WI38 (cell line): Measurements from ENCODE around the gene KRTAP10-9.

ENCODE experiments used
- H3K4me3 ChIP-seq: 2 replicates; pipeline ENCODE4 v1.5.1; 2011; ENCODE audit warnings: low read depth, mild to moderate bottlenecking, control low read depth, low read length
- TF ChIP-seq, protein P1 (sequence below): IDR thresholded peaks from 2 replicates; pipeline ENCODE4 v1.5.1; 2012; ENCODE audit warnings: low read depth, mild to moderate bottlenecking, control low read depth, low read length

KRTAP10-9 gene

DNA sequence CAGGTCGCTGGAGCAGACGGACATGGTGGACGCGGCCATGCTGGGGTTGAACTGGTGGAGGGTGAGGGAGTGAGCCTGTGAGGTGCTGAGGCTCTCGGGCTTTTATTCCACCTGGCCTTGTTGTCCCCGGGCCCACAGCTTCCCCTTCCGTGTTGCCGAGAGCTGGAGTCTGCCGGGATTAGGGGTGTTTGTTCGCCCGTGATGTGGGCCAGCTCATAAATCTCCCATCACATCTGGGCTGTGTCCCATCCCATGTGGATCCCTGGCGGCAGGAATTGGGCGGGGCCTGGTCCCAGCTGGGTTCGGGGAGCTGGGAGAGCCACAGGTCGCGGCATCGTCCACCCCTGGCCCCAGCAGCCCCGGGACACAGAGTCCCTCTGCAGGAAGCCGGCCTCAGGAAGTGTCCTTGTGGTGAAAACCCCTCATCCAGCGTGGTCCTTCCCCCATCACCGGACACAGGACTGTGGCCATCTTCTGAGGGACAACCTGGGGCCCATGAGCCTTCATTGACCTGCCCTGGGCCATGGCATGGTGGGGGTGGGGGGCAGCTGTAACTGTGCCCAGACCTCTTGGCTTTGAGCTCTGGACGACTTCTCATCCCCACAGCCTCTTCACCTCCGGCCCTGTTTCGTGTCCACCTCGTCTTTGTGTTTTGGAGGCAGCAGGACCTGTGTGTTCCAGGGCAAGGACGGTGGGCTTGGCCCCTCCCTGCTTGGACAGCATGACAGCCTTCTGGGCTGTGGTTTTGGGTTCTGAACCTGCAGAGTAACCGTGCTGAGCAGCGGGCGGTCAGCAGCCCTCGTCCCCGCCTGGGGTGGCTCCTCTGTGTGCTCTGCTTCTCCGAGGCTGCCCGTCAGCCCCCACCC is 34.2 kb upstream of the KRTAP10-9 start, which contains the start of gene KRTAP10-6:
Gene KRTAP10-6 (minus strand): TSS at position 60 of the 866 bp plus-strand sequence. CDS start 21 bp downstream, at position 39.
- no peak within 1 kb of the TSS for H3K4me3 ChIP-seq
- TF ChIP-seq, protein P1, sequence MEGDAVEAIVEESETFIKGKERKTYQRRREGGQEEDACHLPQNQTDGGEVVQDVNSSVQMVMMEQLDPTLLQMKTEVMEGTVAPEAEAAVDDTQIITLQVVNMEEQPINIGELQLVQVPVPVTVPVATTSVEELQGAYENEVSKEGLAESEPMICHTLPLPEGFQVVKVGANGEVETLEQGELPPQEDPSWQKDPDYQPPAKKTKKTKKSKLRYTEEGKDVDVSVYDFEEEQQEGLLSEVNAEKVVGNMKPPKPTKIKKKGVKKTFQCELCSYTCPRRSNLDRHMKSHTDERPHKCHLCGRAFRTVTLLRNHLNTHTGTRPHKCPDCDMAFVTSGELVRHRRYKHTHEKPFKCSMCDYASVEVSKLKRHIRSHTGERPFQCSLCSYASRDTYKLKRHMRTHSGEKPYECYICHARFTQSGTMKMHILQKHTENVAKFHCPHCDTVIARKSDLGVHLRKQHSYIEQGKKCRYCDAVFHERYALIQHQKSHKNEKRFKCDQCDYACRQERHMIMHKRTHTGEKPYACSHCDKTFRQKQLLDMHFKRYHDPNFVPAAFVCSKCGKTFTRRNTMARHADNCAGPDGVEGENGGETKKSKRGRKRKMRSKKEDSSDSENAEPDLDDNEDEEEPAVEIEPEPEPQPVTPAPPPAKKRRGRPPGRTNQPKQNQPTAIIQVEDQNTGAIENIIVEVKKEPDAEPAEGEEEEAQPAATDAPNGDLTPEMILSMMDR, result no peak

DNA sequence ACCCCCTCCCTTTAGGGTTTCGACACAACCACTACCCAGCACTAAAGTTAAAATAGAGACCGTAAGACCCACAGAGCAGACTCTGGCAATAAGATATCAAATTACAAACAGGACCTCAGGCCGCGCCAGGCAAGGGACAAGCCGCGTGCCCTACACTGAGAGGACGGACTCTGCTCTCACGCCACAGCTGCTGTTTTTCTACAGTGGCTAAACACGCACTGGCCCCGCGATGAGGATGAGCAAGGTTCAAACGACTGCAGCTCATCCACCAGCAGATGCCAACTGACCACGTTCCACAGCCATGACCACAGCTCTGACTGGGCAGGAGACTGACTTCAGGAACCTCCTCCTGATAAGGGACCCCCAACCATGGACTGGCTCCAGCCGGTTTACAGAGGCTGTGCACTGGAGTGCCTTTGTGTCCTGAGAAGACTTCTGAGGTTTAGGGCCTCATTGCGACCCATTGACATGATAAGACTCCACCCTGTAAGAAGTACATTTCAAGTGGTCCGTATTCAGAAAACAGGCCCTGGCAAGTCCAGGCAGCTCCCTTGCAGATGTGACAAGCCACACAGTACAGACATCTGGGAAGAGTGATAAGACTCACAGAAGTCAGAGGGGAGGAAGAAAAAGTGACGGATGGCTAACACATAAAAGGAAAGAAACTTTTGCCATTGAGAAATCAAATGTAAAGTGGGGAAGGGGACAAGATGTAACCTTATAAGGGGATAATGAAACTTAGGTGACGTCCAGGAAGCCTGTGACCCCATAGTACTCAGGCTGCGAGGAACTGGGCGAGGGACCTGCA is 33.1 kb upstream of the KRTAP10-9 start:
- H3K4me3 ChIP-seq, result no peak overlapping the region
- TF ChIP-seq, protein P1, result no peak

DNA sequence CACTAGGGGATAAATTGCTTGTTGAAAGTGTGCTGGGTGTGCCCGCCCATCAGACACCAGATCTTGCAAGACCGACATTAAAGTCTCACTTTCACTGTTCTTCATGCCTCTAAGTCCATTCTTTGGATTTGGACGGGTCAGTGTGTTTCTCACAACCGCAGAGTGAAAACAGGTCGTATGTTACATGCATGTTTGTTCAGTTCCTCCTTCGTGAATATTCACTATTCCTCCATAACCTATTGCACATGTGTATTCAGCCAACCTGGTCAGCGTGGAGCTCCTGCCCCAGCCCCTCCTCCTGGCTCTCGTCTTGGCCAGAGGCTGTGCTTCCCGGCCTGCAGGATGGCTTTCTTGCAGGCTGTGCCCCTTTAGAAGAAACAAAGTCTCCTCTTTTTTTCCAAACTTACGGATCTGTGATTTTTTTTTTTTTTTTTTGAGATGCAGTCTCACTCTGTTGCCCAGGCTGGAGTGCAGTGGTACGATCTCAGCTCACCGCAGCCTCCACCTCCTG is 32.4 kb upstream of the KRTAP10-9 start:
- H3K4me3 ChIP-seq, result no peak overlapping the region
- TF ChIP-seq, protein P1, result no peak

DNA sequence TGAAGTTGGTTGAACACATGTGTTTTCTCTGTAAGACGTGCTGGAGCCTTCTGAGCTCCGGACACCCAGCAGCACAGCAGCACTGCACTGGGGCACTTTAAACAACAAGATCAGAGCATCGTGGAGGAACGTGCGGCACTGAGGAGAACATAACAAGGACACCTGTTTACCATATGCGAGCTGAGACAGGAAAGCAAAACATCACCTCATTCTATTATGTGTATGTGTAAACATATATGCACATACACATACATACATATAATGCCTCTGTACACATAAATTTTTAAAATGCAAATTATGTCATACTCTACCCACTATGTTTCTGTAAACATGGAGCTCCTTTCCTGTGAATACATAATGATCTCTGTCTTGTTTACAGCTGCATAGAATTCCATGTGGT is 31.4 kb upstream of the KRTAP10-9 start:
- TF ChIP-seq, protein P1, result no peak
- no peak overlapping the region for H3K4me3 ChIP-seq

DNA sequence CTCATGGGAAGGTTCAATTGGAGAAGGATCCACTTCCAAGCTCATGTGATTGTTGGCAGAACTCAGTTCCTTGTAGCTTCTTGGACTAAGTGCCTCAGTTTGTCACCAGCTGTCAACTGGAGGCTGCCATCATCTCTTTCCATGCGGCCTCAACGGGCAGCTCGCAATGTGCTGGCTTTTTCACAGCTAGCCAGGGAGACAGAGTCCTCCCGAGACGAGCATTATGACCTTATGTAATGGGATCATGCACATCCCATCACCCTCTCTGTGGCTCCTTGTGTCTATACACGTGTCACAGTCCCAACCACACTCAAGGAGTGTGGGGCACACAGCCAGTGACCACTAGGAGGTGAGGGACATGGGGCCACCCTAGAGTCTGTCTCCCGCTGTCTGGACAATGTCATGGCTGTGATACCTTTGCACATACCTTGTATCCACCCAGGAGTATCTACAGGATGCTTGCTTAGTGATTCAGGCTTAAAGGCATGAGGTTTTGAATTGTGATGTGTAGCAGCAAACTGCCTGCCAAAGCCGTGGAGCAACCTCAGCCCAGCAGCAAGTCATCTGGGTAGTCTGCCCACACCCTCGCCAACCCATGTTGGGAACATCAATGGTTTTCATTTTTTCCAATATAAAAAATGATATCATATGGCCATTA is 30.7 kb upstream of the KRTAP10-9 start:
- TF ChIP-seq, protein P1, result no peak
- no peak overlapping the region for H3K4me3 ChIP-seq

DNA sequence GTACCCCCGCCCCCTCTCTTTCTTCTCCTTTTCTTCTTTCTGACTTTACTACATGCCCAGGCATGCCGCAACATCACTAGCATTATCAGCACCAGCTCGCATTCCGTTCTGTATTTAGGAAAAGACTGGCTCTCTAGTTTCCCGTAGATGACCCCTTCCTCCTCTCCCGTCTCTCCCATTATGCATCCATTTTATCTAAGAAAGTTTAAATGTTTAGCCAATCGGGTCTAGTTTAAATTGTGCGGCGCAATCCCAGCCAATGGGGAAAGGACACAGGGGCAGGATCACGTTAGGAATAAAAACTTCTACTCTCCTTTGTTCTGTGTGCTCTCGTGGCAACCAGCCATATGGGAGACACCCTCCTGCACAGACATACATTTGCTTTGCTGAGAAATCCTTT is 28.8 kb upstream of the KRTAP10-9 start:
- TF ChIP-seq, protein P1, result no peak
- no peak overlapping the region for H3K4me3 ChIP-seq
